BLaER1 (cell line): ENCODE measurements around the gene CELF6.

Source experiments
- H3K27ac ChIP-seq: shearing (Covaris generic); formaldehyde crosslinking; 2 replicates; pipeline ENCODE4 v1.8.1; 2022
- H3K27me3 ChIP-seq: shearing (Covaris generic); formaldehyde crosslinking; 2 replicates; pipeline ENCODE4 v1.8.1; 2022
- H3K36me3 ChIP-seq: shearing (Covaris generic); formaldehyde crosslinking; 2 replicates; pipeline ENCODE4 v1.8.1; 2022
- H3K4me1 ChIP-seq: shearing (Covaris generic); formaldehyde crosslinking; 2 replicates; pipeline ENCODE4 v1.8.1; 2022
- H3K4me2 ChIP-seq: shearing (Covaris generic); formaldehyde crosslinking; 2 replicates; pipeline ENCODE4 v1.8.1; 2022
- H3K4me3 ChIP-seq: shearing (Covaris generic); formaldehyde crosslinking; 2 replicates; pipeline ENCODE4 v1.8.1; 2022
- H3K9ac ChIP-seq: shearing (Covaris generic); formaldehyde crosslinking; 2 replicates; pipeline ENCODE4 v1.8.1; 2022
- H3K9me3 ChIP-seq: shearing (Covaris generic); formaldehyde crosslinking; 2 replicates; pipeline ENCODE4 v1.8.1; 2022
- H4K20me1 ChIP-seq: shearing (Covaris generic); formaldehyde crosslinking; 2 replicates; pipeline ENCODE4 v1.8.1; 2022
- Cebpa-rat ChIP-seq: shearing (Covaris generic); IDR thresholded peaks from 2 replicates; pipeline ENCODE4 v1.8.1; 2022

CELF6 gene

DNA sequence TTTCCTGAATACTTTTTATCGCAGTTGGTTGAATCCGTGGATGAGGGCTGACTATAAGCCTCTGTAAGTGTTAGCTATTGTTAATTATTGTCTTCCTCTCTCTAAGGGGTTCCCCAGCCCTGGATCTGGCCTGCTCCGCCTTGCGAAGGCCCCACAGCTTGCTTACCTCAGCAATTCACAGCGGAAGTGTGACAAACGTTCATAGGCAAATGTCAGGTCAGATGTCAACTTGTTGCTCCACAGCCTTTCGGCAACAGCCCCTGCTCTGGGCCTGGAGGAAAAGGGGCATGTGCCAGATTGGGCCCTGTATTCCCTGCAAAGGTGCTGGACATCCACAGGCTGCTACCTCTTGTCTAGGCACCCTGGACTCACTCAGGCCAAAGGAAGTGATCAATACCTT lies 25.3 kb upstream of the CELF6 start:
- H3K9me3 ChIP-seq: no peaks in the 10 kb centered on the region
- H4K20me1 ChIP-seq: 0 out of 2 replicates have a peak, but pooled peaks cover 9% of the 10 kb centered on the region
- H3K27ac ChIP-seq: no peak overlapping the region
- no peak overlapping the region for H3K9ac ChIP-seq
- TF ChIP-seq Cebpa-rat: no peak
- H3K4me3 ChIP-seq: no peak overlapping the region
- peaks cover 86% of the 10 kb centered on the region for H3K36me3 ChIP-seq
- H3K27me3 ChIP-seq: no peaks in the 10 kb centered on the region
- no peaks in the 10 kb centered on the region; the same call in 1 of the 2 replicates for H3K4me1 ChIP-seq
- H3K4me2 ChIP-seq: no peak overlapping the region

DNA sequence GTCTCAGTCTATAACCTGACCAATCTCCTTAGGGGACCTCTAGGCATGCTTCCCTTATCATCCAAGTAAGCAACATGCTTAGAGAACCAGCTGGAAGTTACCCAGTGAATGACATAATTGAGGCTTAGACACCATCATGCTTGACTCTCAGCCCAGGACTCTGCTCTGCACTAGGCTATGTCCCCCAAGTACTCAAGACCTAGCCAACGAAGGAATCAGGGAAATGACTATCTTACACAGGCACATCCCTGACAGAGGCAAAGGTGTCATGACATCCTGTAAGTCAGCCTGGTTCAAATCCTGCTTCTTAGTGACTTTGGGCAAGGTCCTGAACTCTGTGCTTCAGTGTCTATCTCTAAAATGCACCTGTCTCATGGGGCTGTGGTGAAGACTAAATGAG lies 24.6 kb upstream of the CELF6 start:
- Histone ChIP-seq H3K27me3 (no peaks in the 10 kb centered on the region), H3K9me3 (no peaks in the 10 kb centered on the region), H3K4me2 (no peak overlapping the region), H3K9ac (no peak overlapping the region), H3K4me1 (no peaks in the 10 kb centered on the region; the same call in 1 of the 2 replicates), H3K4me3 (no peak overlapping the region), H4K20me1 (0 out of 2 replicates have a peak, but pooled peaks cover 9% of the 10 kb centered on the region), H3K36me3 (peaks cover 79% of the 10 kb centered on the region), H3K27ac (no peak overlapping the region)
- TF ChIP-seq Cebpa-rat: no peak

DNA sequence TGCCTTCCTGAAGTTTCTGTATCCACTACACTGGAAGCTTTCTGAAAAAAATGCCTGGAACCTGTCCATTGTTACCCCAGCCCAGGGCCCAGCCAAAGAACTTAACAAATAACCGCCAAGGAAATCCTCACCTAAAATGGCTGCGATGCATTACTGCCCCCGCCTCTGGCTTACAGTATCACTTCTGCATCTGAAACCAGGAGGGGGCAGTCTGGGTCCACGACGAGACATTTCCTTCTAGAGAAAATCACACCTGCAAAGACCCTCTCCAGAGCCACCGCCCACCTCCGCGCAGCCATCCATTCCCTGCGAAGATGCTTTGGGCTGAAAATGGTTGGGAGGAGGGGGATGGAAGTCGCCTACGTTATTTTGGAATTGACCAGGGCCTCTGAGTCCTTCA lies 22.4 kb upstream of the CELF6 start:
- peaks cover 75% of the 10 kb centered on the region for H3K36me3 ChIP-seq
- no peaks in the 10 kb centered on the region for H3K4me1 ChIP-seq
- no peaks in the 10 kb centered on the region for H4K20me1 ChIP-seq
- no peak overlapping the region for H3K9ac ChIP-seq
- TF ChIP-seq Cebpa-rat: no peak
- H3K27ac ChIP-seq: no peak overlapping the region
- H3K4me2 ChIP-seq: no peak overlapping the region
- H3K4me3 ChIP-seq: no peak overlapping the region
- no peaks in the 10 kb centered on the region for H3K27me3 ChIP-seq
- no peaks in the 10 kb centered on the region for H3K9me3 ChIP-seq

DNA sequence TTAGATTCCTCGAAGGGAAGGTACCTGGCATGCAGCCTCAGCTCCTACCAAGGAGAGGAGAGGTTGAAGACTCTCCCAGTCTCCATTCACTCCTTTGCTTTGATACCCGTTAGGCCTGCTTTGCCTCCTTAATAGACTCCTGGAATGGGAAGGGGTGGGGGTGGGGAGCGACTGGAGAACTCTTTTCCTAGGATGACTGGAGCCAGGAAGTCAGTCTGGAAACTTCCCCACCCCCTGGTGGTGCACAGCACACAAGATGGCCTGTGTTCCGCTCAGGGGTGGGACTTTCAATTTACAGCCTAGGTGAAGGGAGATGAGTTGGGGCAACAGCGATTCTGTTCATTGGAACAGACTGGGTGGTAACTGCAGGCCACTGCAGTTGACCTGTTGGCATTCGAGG lies 21.4 kb upstream of the CELF6 start:
- H3K4me2 ChIP-seq: no peak overlapping the region
- no peaks in the 10 kb centered on the region for H3K4me1 ChIP-seq
- H4K20me1 ChIP-seq: no peaks in the 10 kb centered on the region
- H3K4me3 ChIP-seq: no peak overlapping the region
- no peak for TF ChIP-seq Cebpa-rat
- H3K9ac ChIP-seq: no peak overlapping the region
- H3K27me3 ChIP-seq: no peaks in the 10 kb centered on the region
- no peaks in the 10 kb centered on the region for H3K9me3 ChIP-seq
- peaks cover 70% of the 10 kb centered on the region for H3K36me3 ChIP-seq
- H3K27ac ChIP-seq: no peak overlapping the region

DNA sequence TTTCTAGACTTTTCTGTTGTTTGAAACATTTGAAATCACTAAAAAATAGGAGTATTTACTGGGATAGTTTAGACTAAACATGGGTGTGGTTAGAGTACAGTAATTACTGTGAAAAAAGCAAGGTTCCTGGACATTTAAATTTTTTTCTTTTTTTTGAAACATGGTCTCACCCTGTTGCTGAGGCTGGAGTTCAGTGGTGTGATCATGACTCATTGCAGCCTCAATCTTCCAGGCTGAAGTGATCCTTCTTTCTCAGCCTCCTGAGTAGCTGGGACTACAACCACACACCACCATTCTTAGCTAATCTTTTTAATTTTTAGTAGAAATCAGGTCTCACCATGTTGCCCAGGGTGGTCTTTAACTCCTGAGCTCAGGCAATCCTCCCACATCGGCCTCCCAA lies 20.4 kb upstream of the CELF6 start:
- H3K9me3 ChIP-seq: no peaks in the 10 kb centered on the region
- no peak overlapping the region for H3K27ac ChIP-seq
- no peaks in the 10 kb centered on the region for H3K4me1 ChIP-seq
- H3K27me3 ChIP-seq: no peaks in the 10 kb centered on the region
- peaks cover 61% of the 10 kb centered on the region for H3K36me3 ChIP-seq
- no peaks in the 10 kb centered on the region for H4K20me1 ChIP-seq
- no peak overlapping the region for H3K4me3 ChIP-seq
- no peak overlapping the region for H3K4me2 ChIP-seq
- no peak overlapping the region for H3K9ac ChIP-seq
- no peak for TF ChIP-seq Cebpa-rat

DNA sequence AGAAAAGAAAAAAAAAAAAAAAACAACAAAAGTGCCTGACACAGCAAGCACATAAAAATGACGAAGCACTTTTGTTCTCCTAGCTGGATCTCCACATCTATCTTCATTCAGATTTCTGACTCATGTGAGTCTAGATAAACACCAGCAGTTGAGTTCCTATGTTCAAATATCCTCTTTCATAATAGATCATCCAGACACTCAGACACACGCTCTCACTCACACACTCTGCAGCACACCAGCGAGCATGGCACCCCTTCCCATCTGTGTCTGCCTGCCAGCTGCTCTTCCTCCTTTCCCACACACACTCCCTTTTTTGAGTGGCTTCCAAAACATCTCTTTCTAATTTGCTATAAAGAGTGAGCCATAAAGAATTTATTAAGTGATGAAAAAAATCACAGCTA lies 19.8 kb upstream of the CELF6 start:
- Histone ChIP-seq H3K36me3 (peaks cover 55% of the 10 kb centered on the region), H3K27ac (no peak overlapping the region)
- TF ChIP-seq Cebpa-rat: no peak

DNA sequence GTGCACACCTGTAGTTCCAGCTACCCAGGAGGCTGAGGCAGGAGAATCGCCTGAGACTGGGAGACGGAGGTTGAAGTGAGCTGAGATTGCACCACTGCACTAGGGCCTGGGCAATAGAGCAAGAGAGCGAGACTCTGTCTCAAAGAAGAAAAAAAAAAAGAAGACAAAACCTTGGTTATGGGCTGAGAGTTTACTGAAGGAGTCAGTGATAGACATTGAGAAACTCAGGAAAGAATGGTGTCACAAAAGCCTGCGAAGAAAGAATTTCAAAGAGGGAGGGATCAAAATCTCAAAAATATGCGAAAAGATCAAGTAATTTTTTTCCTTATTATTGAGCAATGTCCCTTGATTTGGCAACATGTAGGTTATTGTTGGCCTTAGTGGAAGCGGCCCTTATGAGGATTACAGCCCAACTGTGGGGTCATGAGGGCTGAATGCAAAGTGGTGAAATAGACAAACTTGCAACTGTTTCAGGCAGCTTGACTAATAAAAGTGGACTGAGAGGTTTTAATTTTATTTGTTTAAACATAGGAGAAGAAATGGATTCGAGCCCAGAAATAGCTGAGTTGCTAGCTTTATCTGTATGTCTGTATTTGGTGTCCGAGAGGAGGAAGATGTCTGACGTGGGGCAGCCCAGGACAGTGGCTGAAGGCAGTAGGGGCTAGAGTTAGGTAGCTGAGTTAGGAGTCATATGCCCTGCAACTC lies 18.8 kb upstream of the CELF6 start:
- no peaks in the 10 kb centered on the region for H3K4me1 ChIP-seq
- H3K36me3 ChIP-seq: peaks cover 45% of the 10 kb centered on the region
- H3K27ac ChIP-seq: no peak overlapping the region

More for the DNA sequence above, 19.8 kb upstream of the CELF6 start:
- H3K9me3 ChIP-seq: peaks cover 5% of the 10 kb centered on the region; the same call in 1 of the 2 replicates
- no peak overlapping the region for H3K4me3 ChIP-seq
- no peaks in the 10 kb centered on the region for H3K4me1 ChIP-seq
- no peaks in the 10 kb centered on the region for H3K27me3 ChIP-seq
- no peak overlapping the region for H3K9ac ChIP-seq
- no peaks in the 10 kb centered on the region for H4K20me1 ChIP-seq
- H3K4me2 ChIP-seq: no peak overlapping the region

DNA sequence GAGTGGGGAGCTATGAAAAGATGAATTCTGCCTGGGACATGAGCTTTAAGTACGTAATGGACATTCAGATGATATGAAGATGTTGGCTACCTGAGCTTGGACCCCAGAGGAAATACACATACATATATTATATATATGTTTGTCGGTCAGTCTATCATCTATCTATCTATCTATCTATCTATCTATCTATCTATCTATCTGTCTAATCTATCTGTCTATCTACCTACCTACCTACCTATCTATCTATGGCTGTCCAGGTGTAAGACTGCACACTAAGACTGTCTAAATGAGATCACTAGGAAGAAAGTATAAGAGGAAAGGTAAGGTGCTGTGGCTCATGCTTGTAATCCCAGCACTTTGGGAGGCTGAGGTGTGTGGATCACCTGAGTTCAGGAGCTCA lies 18.2 kb upstream of the CELF6 start:
- Histone ChIP-seq H3K27me3 (no peaks in the 10 kb centered on the region), H3K4me2 (no peak overlapping the region), H3K36me3 (peaks cover 38% of the 10 kb centered on the region), H3K4me3 (no peak overlapping the region), H3K9ac (no peak overlapping the region), H3K27ac (no peak overlapping the region), H3K9me3 (peaks cover 5% of the 10 kb centered on the region; the same call in 1 of the 2 replicates), H4K20me1 (no peaks in the 10 kb centered on the region), H3K4me1 (no peaks in the 10 kb centered on the region)
- TF ChIP-seq Cebpa-rat: no peak

More for the DNA sequence above, 18.8 kb upstream of the CELF6 start:
- Histone ChIP-seq H3K4me2 (no peak overlapping the region), H3K9ac (no peak overlapping the region), H3K4me3 (no peak overlapping the region), H4K20me1 (no peaks in the 10 kb centered on the region), H3K9me3 (peaks cover 5% of the 10 kb centered on the region; the same call in 1 of the 2 replicates), H3K27me3 (no peaks in the 10 kb centered on the region)
- no peak for TF ChIP-seq Cebpa-rat

DNA sequence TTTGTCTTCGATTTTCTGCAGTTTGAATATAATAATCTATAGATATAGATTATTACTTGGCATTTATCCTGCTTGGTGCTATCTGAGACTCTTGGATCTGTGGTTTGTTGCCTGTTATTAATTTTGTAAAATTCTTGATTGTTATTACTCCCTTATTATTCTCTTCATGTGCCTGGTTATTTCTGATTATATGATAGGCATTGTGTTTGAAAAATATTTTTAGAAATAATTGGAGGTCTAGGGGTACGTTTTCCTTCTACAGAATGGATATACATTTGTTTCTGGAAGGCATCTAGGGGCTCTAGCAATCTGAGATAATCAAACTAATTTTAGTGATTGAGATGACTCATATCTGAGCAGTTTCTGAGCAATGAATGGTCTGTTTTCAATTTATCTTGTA lies 14.9 kb upstream of the CELF6 start:
- Histone ChIP-seq H3K27me3 (no peaks in the 10 kb centered on the region), H3K9me3 (peaks cover 5% of the 10 kb centered on the region; the same call in 1 of the 2 replicates), H3K4me2 (no peak overlapping the region), H3K36me3 (peaks cover 30% of the 10 kb centered on the region), H3K4me3 (no peak overlapping the region), H3K27ac (no peak overlapping the region), H3K9ac (no peak overlapping the region), H3K4me1 (no peaks in the 10 kb centered on the region), H4K20me1 (no peaks in the 10 kb centered on the region)
- no peak for TF ChIP-seq Cebpa-rat

DNA sequence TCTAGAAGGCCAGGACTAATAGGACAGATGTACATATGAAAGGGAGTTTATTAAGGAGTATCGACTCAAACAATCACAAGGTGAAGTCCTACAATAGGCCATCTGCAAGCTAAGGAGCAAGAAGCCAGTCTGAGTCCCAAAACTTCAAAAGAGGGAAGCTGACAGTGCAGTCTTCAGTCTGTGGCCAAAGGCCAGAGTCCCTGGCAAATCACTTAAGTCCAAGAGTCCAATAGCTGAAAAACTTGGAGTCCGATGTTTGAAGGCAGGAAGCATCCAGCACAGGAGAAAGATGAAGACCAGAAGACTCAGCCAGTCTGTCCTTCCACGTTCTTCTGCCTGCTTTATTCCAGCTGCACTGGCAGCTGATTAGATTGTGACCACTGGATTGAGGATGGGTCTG lies 11.1 kb upstream of the CELF6 start:
- Histone ChIP-seq H3K36me3 (peaks cover 38% of the 10 kb centered on the region), H3K9me3 (peaks cover 5% of the 10 kb centered on the region; the same call in 1 of the 2 replicates), H3K27ac (no peak overlapping the region), H3K27me3 (no peaks in the 10 kb centered on the region), H4K20me1 (no peaks in the 10 kb centered on the region), H3K4me2 (no peak overlapping the region), H3K9ac (no peak overlapping the region), H3K4me3 (no peak overlapping the region), H3K4me1 (no peaks in the 10 kb centered on the region)
- TF ChIP-seq Cebpa-rat: no peak
